GM10266 (cell line): ENCODE measurements around the gene BLTP3B.

Experiments
- DNase-seq: peaks from one replicate; pipeline ENCODE4 v3.0.0; 2012; ENCODE audit errors: extremely low spot score
- TF ChIP-seq, protein P1 (sequence below): IDR thresholded peaks from 2 replicates; pipeline ENCODE4 v1.5.1; 2012; ENCODE audit warnings: mild to moderate bottlenecking, low read depth; ENCODE audit not compliant: control insufficient read depth, insufficient read depth; ENCODE audit errors: missing control alignments

BLTP3B gene

DNA sequence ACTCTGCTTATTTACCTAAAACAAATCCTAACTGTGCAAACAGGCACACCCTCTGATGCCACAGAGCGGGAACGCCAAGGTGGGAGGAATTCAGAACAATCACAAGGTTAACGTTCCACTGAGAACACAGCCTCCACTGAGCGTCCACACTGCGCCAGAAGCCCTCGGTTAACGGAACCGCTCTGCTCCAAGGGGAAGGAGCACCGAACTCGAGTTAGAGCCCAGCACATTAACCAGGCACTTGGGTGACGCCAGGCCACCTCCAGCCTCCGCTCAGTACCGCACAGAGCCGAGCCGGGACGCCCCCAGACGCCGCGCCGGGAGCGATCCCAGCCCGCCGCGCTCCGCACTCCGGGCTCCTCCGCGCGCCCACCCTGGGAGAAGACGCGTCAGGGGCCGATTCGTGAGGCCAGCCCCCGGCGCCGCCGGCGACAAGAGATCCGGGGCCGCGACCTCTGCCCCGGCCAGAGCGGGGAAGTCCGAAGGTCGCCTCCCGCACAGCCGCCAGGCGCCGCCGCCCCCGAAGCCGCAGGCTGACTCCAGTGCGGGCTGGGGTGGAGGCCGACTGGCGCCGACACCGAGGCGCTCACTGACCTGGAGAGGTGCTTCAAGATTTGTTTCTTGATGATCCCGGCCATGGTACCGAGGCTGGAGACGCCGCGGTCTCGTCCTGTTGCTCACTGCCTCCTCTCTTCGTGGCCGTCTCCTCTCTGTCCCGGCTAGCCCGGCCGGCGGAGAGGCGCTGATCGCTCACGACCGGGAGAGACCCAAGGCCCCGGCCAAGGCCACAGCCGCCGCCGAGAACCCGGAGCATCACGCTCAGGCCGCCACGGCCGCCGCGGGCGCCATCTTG lies 450 bp downstream of the BLTP3B start:
- DNase-seq = peak; percentile 44
- TF ChIP-seq, protein P1, sequence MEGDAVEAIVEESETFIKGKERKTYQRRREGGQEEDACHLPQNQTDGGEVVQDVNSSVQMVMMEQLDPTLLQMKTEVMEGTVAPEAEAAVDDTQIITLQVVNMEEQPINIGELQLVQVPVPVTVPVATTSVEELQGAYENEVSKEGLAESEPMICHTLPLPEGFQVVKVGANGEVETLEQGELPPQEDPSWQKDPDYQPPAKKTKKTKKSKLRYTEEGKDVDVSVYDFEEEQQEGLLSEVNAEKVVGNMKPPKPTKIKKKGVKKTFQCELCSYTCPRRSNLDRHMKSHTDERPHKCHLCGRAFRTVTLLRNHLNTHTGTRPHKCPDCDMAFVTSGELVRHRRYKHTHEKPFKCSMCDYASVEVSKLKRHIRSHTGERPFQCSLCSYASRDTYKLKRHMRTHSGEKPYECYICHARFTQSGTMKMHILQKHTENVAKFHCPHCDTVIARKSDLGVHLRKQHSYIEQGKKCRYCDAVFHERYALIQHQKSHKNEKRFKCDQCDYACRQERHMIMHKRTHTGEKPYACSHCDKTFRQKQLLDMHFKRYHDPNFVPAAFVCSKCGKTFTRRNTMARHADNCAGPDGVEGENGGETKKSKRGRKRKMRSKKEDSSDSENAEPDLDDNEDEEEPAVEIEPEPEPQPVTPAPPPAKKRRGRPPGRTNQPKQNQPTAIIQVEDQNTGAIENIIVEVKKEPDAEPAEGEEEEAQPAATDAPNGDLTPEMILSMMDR = no peak

DNA sequence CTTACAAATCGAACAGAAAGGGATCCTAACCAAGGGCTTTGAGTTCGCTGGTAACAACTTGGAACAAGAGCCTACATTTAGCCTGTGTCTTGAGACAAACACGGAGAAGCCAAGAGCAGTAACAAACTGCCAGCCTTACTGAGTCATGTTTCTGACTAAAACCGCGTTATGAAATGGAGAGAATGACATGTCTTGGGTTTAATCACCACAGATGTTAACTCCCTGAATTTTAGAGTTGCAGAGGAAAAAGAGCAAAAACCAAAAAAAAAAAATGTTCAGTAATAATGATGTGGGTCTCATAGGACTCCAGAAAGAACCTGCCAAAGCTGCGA lies 1.0 kb downstream of the BLTP3B start:
- DNase-seq = peak; percentile 37
- TF ChIP-seq, protein P1 = no peak

DNA sequence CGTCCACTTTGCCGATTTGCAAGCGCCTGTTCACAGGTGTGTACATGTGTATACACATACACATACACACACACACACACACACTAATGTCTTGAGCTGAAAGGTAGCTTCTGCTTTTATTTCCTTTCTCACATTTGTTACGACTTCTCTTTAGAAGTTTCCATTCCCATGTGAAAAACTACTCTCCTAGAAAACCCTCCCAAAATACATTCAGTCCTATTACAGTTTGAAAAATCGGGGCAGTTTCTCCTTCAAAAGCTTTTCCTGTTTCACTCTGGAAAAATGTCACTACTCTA lies 3.9 kb downstream of the BLTP3B start:
- DNase-seq = no peak
- TF ChIP-seq, protein P1 = no peak

DNA sequence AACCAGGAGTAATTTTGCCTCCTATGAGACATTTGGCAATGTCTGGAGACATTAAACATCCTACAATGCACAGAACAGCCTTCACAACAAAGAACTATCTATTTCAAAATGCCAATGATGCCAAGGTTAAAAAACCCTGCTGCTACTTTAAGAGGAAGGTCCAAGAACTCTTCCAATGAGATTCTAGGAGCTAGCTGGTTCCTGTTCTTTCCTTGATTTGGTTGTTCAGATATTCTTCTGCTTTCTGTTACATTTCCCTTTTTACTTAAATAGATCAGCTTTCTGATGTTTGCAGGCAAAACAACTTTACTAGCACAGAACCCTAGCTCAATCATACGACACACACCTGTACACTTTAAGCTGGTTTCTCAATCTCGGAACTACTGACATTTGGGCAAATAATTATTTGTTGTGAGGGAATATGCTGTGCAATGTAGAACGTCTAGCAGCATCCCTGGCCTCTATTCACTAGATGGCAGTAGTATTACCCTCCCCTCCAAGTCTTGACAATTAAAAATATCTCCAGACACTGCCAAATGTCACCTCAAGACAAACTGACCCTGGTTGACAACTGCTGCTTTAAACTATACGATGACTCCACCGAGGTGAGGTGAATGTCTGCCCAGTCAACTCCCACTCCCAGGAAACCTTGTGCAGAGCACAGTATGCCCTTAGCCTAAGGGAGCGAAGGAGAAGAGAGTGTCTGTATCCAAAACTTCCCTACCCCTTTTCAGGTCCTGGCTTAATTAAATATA lies 4.4 kb downstream of the BLTP3B start:
- DNase-seq = peak; percentile 16

DNA sequence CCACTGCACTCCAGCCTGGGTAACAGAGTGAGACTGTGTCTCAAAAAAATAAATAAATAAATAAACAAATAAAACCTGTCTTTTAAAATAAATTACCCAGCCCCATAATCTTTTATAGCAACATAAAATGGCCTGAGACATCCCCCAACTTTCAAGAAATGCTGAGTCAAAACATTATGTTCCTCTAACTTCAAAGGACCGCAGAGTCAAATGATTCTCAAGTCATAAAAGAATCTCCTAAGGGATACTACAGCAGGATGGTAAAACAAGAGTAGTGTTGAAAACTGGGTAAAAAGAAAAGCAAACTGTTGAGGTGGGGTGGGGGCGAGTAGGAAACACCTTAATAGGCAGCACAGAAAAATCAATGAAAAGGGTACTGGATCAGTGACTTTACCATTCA lies 9.5 kb downstream of the BLTP3B start:
- TF ChIP-seq, protein P1 = no peak
- no peak for DNase-seq

More for the DNA sequence above, 4.4 kb downstream of the BLTP3B start:
- TF ChIP-seq, protein P1 = peak; percentile 52

DNA sequence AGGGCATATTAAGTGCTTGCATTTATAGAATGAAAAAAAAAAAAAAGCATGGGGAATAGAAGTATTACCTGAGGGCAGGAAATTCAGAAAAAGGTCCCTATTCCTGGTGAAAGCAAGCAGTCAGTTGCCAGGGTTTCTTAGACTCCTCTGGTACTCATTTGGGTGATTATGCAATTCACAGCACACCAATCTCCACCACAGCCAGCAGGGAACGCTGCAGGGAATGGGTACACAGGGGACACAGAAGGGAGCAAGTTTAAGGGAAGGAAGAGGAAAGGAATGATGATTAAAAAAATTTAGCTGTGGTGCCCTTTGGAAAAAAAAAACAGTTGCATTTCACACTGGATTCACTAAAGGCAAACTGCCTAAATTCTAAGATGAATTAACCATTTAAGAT lies 14.2 kb downstream of the BLTP3B start:
- TF ChIP-seq, protein P1 = no peak
- no peak for DNase-seq

DNA sequence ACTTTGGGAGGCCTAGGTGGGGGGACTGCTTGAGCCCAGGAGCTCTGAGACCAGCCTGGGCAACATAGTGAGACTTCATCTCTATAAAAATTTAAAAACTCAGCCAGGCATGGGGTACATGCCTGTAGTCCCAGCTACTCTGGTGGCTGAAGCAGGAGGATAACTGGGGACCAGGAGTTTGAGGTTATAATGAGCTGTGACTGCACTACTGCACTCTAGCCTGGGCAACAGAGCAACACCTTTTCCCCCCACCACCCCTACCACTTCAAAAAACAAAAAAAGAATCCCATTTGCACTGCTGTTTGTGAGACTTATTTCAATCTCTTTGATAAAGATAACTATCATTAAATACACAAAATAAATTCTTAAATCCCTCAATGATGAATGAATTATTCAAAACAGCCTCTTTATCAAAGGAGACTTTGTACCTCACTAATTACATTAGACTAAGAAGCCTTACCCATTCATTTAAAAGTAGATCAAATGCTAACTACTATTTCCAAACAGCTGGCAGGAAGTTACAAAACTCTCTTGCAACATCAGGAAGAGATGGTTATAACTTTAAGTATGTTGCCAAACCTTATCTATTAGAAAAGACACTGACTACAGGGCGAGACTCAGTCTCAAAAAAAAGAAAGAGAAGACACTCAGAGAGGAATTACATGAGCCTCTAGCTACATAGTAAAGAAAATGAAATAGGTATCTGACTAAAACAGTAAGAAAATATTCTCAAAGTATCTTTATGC lies 14.7 kb downstream of the BLTP3B start:
- TF ChIP-seq, protein P1 = no peak
- no peak for DNase-seq
